ENCODE measurements around the gene PRKCSH. TPM values are rescaled to one million over a fixed set of nuclear protein-coding genes. Genes with fewer than 3 reads are reported as not detected.

The PRKCSH gene
- total and polyA plus RNA-seq, 5 donors: 80.1 to 158 (median 132) TPM

GRCh38 chr19:11479898-11480714 is 44.7 kb downstream of the PRKCSH start:
- no peak overlapping the region for H3K27ac ChIP-seq (ENCODE audit: low read length)
- peak overlapping the region; percentile 11 for H3K4me3 ChIP-seq (ENCODE audit: low read length)
- intact Hi-C loops (cut with DNase I): no loop called here
- ATAC-seq (no peak), DNase-seq (peak in 1 of 3 donors; percentile 58)
- no peaks in the 10 kb centered on the region for H3K27me3 ChIP-seq (ENCODE audit: control insufficient read depth, insufficient read depth)
- WGBS: 7% methylated on average over 86 of the region's 86 CpGs
- H3K9me3 ChIP-seq (ENCODE audit: control insufficient read depth, low read length): no peaks in the 10 kb centered on the region
- peaks cover 1% of the 10 kb centered on the region for H3K4me1 ChIP-seq (ENCODE audit: control insufficient read depth, insufficient read depth, low read length)

- peaks cover 1% of the 10 kb centered on the region for H3K4me1 ChIP-seq (ENCODE audit: control insufficient read depth, insufficient read depth, low read length)
- ATAC-seq: no peak
- H3K27ac ChIP-seq (ENCODE audit: low read length): no peak within 1 kb of the TSS
- no peak for DNase-seq
- intact Hi-C loops (cut with DNase I): no loop called here
- no peaks in the 10 kb centered on the region for H3K27me3 ChIP-seq (ENCODE audit: control insufficient read depth, insufficient read depth)
- H3K4me3 ChIP-seq (ENCODE audit: low read length): peak within 1 kb of the TSS; percentile 11
- 9% methylated on average over 77 of the region's 77 CpGs for WGBS
- no peaks in the 10 kb centered on the region for H3K9me3 ChIP-seq (ENCODE audit: control insufficient read depth, low read length)
Observed at GRCh38 chr19:11480715-11481533, 45.5 kb downstream of the PRKCSH start, which contains the start of gene ELAVL3. Gene ELAVL3, minus strand, starts transcription at chr19:11481046. Its CDS starts 438 bp downstream, at chr19:11480608.

- no peaks in the 10 kb centered on the region for H3K27me3 ChIP-seq (ENCODE audit: control insufficient read depth, insufficient read depth)
- H3K27ac ChIP-seq (ENCODE audit: low read length): no peak overlapping the region
- ATAC-seq (peak; percentile 80 to 87), DNase-seq (peak; percentile 85 to 89 (median 89))
- H3K4me1 ChIP-seq (ENCODE audit: control insufficient read depth, insufficient read depth, low read length): peaks cover 1% of the 10 kb centered on the region
- H3K4me3 ChIP-seq (ENCODE audit: low read length): peak overlapping the region; percentile 9
- no peaks in the 10 kb centered on the region for H3K9me3 ChIP-seq (ENCODE audit: control insufficient read depth, low read length)
- intact Hi-C loops (cut with DNase I): no loop called here
- 4% methylated on average over 50 of the region's 50 CpGs for WGBS
Observed at GRCh38 chr19:11481534-11482383, 46.3 kb downstream of the PRKCSH start.

GRCh38 chr19:11482384-11483050 is 47.1 kb downstream of the PRKCSH start:
- H3K27ac ChIP-seq (ENCODE audit: low read length): no peak overlapping the region
- WGBS: 2% methylated on average over 58 of the region's 58 CpGs
- peak; percentile 89 to 90 for ATAC-seq

GRCh38 chr19:11483366-11484111 is 48.1 kb downstream of the PRKCSH start:
- no peak for ATAC-seq
- DNase-seq: peak in 1 of 3 donors; percentile 53
- Histone ChIP-seq H3K27me3 (ENCODE audit: control insufficient read depth, insufficient read depth) (no peaks in the 10 kb centered on the region), H3K4me1 (ENCODE audit: control insufficient read depth, insufficient read depth, low read length) (peaks cover 1% of the 10 kb centered on the region), H3K27ac (ENCODE audit: low read length) (no peak overlapping the region), H3K9me3 (ENCODE audit: control insufficient read depth, low read length) (no peaks in the 10 kb centered on the region), H3K4me3 (ENCODE audit: low read length) (no peak overlapping the region)
- WGBS: 68% methylated on average over 57 of the region's 57 CpGs
- intact Hi-C loops (cut with DNase I): no loop called here

More at GRCh38 chr19:11482384-11483050, 47.1 kb downstream of the PRKCSH start:
- H3K4me3 ChIP-seq (ENCODE audit: low read length): peak overlapping the region; percentile 9
- peak; percentile 90 to 95 (median 95) for DNase-seq
- H3K9me3 ChIP-seq (ENCODE audit: control insufficient read depth, low read length): no peaks in the 10 kb centered on the region
- intact Hi-C loops (cut with DNase I): no loop called here
- H3K4me1 ChIP-seq (ENCODE audit: control insufficient read depth, insufficient read depth, low read length): peaks cover 1% of the 10 kb centered on the region
- H3K27me3 ChIP-seq (ENCODE audit: control insufficient read depth, insufficient read depth): no peaks in the 10 kb centered on the region

GRCh38 chr19:11485245-11485837 is 49.9 kb downstream of the PRKCSH start:
- Histone ChIP-seq H3K4me3 (ENCODE audit: low read length) (no peak overlapping the region), H3K9me3 (ENCODE audit: control insufficient read depth, low read length) (no peaks in the 10 kb centered on the region), H3K4me1 (ENCODE audit: control insufficient read depth, insufficient read depth, low read length) (peaks cover 1% of the 10 kb centered on the region), H3K27ac (ENCODE audit: low read length) (no peak overlapping the region), H3K27me3 (ENCODE audit: control insufficient read depth, insufficient read depth) (no peaks in the 10 kb centered on the region)
- ATAC-seq (no peak), DNase-seq (no peak)
- intact Hi-C loops (cut with DNase I): no loop called here
- WGBS: 90% methylated on average over 13 of the region's 13 CpGs

- Histone ChIP-seq H3K27ac (ENCODE audit: low read length) (no peak overlapping the region), H3K9me3 (ENCODE audit: control insufficient read depth, low read length) (no peaks in the 10 kb centered on the region), H3K4me1 (ENCODE audit: control insufficient read depth, insufficient read depth, low read length) (peaks cover 1% of the 10 kb centered on the region), H3K4me3 (ENCODE audit: low read length) (no peak overlapping the region), H3K27me3 (ENCODE audit: control insufficient read depth, insufficient read depth) (no peaks in the 10 kb centered on the region)
- WGBS: 93% methylated on average over 45 of the region's 45 CpGs
- no peak for ATAC-seq
- intact Hi-C loops (cut with DNase I): no loop called here
- DNase-seq: no peak
Observed at GRCh38 chr19:11486661-11487503, 51.4 kb downstream of the PRKCSH start.

- H3K4me1 ChIP-seq (ENCODE audit: control insufficient read depth, insufficient read depth, low read length): no peaks in the 10 kb centered on the region
- intact Hi-C loops (cut with DNase I): no loop called here
- no peaks in the 10 kb centered on the region for H3K9me3 ChIP-seq (ENCODE audit: control insufficient read depth, low read length)
- no peak for ATAC-seq
- WGBS: 95% methylated on average over 7 of the region's 7 CpGs
- no peak overlapping the region for H3K4me3 ChIP-seq (ENCODE audit: low read length)
- H3K27ac ChIP-seq (ENCODE audit: low read length): no peak overlapping the region
- no peak for DNase-seq
- H3K27me3 ChIP-seq (ENCODE audit: control insufficient read depth, insufficient read depth): no peaks in the 10 kb centered on the region
Observed at GRCh38 chr19:11489378-11489777, 53.9 kb downstream of the PRKCSH start.
